GM21737 (cell line): ENCODE measurements around the gene METTL27.
"Not testable (repeated sequence)": the region's sequence is repeated elsewhere in the genome, so short reads cannot be mapped to it uniquely, and the experiment has no call there.

Experiments used
- ATAC-seq: cut with Tn5 transposase; IDR thresholded peaks from one replicate; pipeline ENCODE4 v1.9.1; 2021; ENCODE audit warnings: mild to moderate bottlenecking, moderate library complexity; ENCODE audit not compliant: unreplicated experiment

The METTL27 gene

GRCh38 chr7:73842067-73842976 lies at the start of gene METTL27:
Gene METTL27 (minus strand): TSS chr7:73842516. CDS start chr7:73842140, 376 bp downstream.
- ATAC-seq, result peak; percentile 93

GRCh38 chr7:73891178-73891885 lies 49.0 kb upstream of the METTL27 start:
- ATAC-seq, result no peak

GRCh38 chr7:73890555-73891147 lies 48.3 kb upstream of the METTL27 start:
- no peak for ATAC-seq

GRCh38 chr7:73888959-73889358 lies 46.6 kb upstream of the METTL27 start:
- ATAC-seq, result no peak

GRCh38 chr7:73887762-73888161 lies 45.4 kb upstream of the METTL27 start:
- ATAC-seq, result no peak

GRCh38 chr7:73885975-73886798 lies 43.9 kb upstream of the METTL27 start:
- no peak for ATAC-seq

GRCh38 chr7:73885433-73885974 lies 43.2 kb upstream of the METTL27 start:
- ATAC-seq, result no peak

- not testable (repeated sequence) for ATAC-seq
These were observed 42.6 kb upstream of the METTL27 start for GRCh38 chr7:73884867-73885422.

GRCh38 chr7:73882047-73882402 lies 39.7 kb upstream of the METTL27 start:
- ATAC-seq, result no peak

GRCh38 chr7:73881352-73882046 lies 39.2 kb upstream of the METTL27 start:
- ATAC-seq, result no peak

GRCh38 chr7:73880755-73881328 lies 38.5 kb upstream of the METTL27 start:
- ATAC-seq, result no peak

GRCh38 chr7:73879977-73880681 lies 37.8 kb upstream of the METTL27 start:
- no peak for ATAC-seq

GRCh38 chr7:73876973-73877372 lies 34.7 kb upstream of the METTL27 start:
- ATAC-seq, result no peak

GRCh38 chr7:73876361-73876760 lies 34.0 kb upstream of the METTL27 start:
- no peak for ATAC-seq

GRCh38 chr7:73872056-73872908 lies 30.0 kb upstream of the METTL27 start:
- no peak for ATAC-seq

GRCh38 chr7:73871163-73872011 lies 29.1 kb upstream of the METTL27 start:
- no peak for ATAC-seq

- no peak for ATAC-seq
These were observed 27.8 kb upstream of the METTL27 start for GRCh38 chr7:73870041-73870492.
